ENCODE measurements around the gene FAM78B. TPM values are rescaled to one million over a fixed set of nuclear protein-coding genes. Genes with fewer than 3 reads are reported as not detected.

The FAM78B gene
- total RNA-seq, 1 experiment from 2014 or later, result 0.26 TPM

DNA sequence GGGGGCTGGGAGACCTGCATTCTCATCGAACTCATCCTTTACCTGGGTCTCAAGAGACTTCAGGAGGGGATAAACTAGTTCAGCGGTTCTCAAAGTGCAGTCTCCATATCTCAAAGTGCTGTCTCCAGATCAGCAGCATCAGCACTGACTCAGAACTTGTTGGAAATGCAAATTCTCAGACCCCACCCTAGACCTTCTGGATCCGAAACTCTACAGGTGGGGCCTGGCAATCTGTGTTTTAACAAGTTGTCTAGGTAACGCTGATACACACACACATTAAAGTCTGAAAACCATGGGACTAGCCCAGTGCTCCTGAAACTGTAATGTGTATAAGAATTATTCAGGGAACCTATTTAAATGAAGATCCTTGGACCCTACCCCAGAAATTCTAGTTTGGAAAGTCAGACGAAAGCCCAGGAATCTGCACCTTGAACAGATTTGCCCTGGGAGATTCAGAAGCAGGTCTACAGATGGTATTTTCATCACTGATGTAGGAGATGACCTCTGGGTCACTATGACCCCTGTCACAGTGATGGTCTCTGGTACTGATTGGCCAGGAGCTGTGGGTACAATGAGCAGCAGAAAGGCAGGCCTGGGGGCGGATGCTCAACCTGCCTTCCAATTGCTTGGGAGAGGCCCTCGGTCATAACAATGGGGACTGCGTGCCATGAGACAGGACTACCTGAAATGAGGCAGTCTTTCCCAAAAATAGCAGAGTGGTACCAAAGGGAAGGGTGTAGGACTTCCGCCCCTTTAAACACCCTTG lies 127.2 kb downstream of the FAM78B start:
- no peak overlapping the region for H3K27ac ChIP-seq (ENCODE audit: low read length)
- CTCF ChIA-PET, result no interaction called here
- H3K9me3 ChIP-seq (ENCODE audit: low read length), result no peaks in the 10 kb centered on the region
- H3K4me2 ChIP-seq (ENCODE audit: low read length), result no peak overlapping the region
- no peak overlapping the region for H3K4me3 ChIP-seq (ENCODE audit: low read length)
- no peak overlapping the region for H3K9ac ChIP-seq (ENCODE audit: low read length)
- DNase-seq (no peak), ATAC-seq (no peak)
- no peaks in the 10 kb centered on the region for H3F3A ChIP-seq (ENCODE audit: low read length, unreplicated experiment)
- TF ChIP-seq EZH2 (IDR thresholded peaks at IDR 0.05; ENCODE audit: low read length, unreplicated experiment), result no peak
- BruUV-seq (replicated peaks), result no TSS peak
- intact Hi-C loops (cut with micrococcal nuclease), result no loop called here
- no peaks in the 10 kb centered on the region for H3K79me2 ChIP-seq (ENCODE audit: low read length)
- H3K27me3 ChIP-seq (ENCODE audit: low read length), result peaks cover 16% of the 10 kb centered on the region; the same call in 1 of the 2 replicates
- POLR2A ChIA-PET (ENCODE audit: unreplicated experiment), result no interaction called here
- H4K20me1 ChIP-seq (ENCODE audit: low read length), result no peaks in the 10 kb centered on the region
- H3K9me2 ChIP-seq (replicated peaks; ENCODE audit: low read length), result no peaks in the 10 kb centered on the region
- no peaks in the 10 kb centered on the region for H3K36me3 ChIP-seq (ENCODE audit: low read depth, low read length)
- H2AFZ ChIP-seq (ENCODE audit: low read length), result no peak overlapping the region
- no peaks in the 10 kb centered on the region for H3K4me1 ChIP-seq (ENCODE audit: insufficient read depth, low read length)

DNA sequence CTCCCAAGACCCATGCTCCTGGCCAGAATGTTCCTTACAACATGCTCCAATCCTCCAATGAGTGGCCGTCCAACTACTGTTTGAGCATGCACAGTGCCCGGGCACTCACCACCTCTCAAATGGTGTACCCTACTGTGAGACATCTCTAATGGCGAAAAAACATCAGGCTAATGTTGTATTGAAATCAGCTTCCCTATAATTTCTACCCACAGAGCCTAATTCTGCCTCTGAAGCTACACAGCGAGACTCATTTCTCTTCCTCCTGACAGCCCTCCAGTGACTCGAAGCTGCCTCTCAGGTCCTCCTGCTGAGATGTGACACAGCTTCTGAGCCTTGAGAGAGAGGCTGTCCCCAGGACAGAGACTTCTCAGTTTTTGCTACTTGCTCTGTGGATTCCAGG lies 130.7 kb downstream of the FAM78B start:
- ChIA-PET POLR2A (ENCODE audit: unreplicated experiment) (no interaction called here), CTCF (no interaction called here)
- ATAC-seq, result no peak
- H3K4me2 ChIP-seq (ENCODE audit: low read length), result no peak overlapping the region
- H2AFZ ChIP-seq (ENCODE audit: low read length), result no peak overlapping the region
- H3K27ac ChIP-seq (ENCODE audit: low read length), result no peak overlapping the region
- H3F3A ChIP-seq (ENCODE audit: low read length, unreplicated experiment), result no peaks in the 10 kb centered on the region
- H3K36me3 ChIP-seq (ENCODE audit: low read depth, low read length), result no peaks in the 10 kb centered on the region
- no peaks in the 10 kb centered on the region for H3K9me2 ChIP-seq (replicated peaks; ENCODE audit: low read length)
- no peaks in the 10 kb centered on the region for H4K20me1 ChIP-seq (ENCODE audit: low read length)
- no peak for DNase-seq
- BruUV-seq (replicated peaks), result no TSS peak
- no peaks in the 10 kb centered on the region for H3K9me3 ChIP-seq (ENCODE audit: low read length)
- no peaks in the 10 kb centered on the region for H3K79me2 ChIP-seq (ENCODE audit: low read length)
- H3K9ac ChIP-seq (ENCODE audit: low read length), result no peak overlapping the region
- intact Hi-C loops (cut with micrococcal nuclease), result no loop called here
- no peaks in the 10 kb centered on the region for H3K4me1 ChIP-seq (ENCODE audit: insufficient read depth, low read length)
- peaks cover 21% of the 10 kb centered on the region for H3K27me3 ChIP-seq (ENCODE audit: low read length)
- TF ChIP-seq EZH2phosphoT487 (IDR thresholded peaks at IDR 0.05; ENCODE audit: borderline replicate concordance, low read length), result no peak
- TF ChIP-seq, protein P1, sequence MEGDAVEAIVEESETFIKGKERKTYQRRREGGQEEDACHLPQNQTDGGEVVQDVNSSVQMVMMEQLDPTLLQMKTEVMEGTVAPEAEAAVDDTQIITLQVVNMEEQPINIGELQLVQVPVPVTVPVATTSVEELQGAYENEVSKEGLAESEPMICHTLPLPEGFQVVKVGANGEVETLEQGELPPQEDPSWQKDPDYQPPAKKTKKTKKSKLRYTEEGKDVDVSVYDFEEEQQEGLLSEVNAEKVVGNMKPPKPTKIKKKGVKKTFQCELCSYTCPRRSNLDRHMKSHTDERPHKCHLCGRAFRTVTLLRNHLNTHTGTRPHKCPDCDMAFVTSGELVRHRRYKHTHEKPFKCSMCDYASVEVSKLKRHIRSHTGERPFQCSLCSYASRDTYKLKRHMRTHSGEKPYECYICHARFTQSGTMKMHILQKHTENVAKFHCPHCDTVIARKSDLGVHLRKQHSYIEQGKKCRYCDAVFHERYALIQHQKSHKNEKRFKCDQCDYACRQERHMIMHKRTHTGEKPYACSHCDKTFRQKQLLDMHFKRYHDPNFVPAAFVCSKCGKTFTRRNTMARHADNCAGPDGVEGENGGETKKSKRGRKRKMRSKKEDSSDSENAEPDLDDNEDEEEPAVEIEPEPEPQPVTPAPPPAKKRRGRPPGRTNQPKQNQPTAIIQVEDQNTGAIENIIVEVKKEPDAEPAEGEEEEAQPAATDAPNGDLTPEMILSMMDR (conservative IDR thresholded peaks at IDR 0.05; ENCODE audit: low read depth, low read length), result no peak
- no peak for TF ChIP-seq EZH2 (IDR thresholded peaks at IDR 0.05; ENCODE audit: low read length, unreplicated experiment)
- H3K4me3 ChIP-seq (ENCODE audit: low read length), result no peak overlapping the region

DNA sequence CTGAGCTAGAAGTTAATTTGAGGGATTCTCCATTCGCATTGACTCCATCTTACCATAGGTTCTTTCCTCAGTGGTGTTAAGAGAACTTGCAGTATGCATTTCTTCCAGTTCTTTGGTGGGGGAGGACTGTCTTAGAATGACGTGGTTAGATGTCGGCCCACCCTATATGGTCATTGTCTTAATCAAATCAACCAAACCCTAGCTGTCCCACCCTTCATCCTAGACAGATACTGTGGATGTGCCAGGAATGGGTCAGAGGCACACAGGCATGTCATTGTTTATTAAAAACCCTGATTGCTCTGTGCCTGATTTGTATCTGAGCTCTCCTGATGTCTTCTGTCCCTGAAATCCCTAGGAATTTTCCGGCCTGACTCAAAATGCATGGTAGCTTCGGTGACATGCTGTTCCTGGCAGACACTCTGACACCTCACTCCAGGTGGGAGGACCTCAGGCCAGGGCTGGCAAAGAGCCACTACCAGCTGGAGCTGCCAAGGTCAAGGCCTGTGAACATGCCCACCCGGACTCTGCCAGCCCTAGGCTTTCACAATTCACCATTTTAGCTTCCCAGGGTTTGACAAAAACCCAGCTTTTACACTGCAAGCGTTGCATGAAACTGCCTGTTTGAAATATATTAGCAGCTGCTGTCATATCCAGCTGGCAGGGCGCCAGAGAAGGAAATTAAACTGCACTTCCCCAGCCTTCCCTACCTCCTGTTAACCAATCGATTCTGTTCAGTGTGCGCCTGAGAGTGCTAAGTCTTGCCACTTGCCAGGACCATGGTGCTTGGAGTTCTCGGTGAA lies 134.0 kb downstream of the FAM78B start:
- POLR2A ChIA-PET (ENCODE audit: unreplicated experiment), result no interaction called here
- Histone ChIP-seq H3K79me2 (ENCODE audit: low read length) (no peaks in the 10 kb centered on the region), H3K27ac (ENCODE audit: low read length) (no peak overlapping the region), H3K27me3 (ENCODE audit: low read length) (peaks cover 18% of the 10 kb centered on the region), H3K9me3 (ENCODE audit: low read length) (no peaks in the 10 kb centered on the region), H3F3A (ENCODE audit: low read length, unreplicated experiment) (no peaks in the 10 kb centered on the region), H4K20me1 (ENCODE audit: low read length) (no peaks in the 10 kb centered on the region), H3K4me1 (ENCODE audit: insufficient read depth, low read length) (no peaks in the 10 kb centered on the region), H3K4me2 (ENCODE audit: low read length) (no peak overlapping the region), H3K36me3 (ENCODE audit: low read depth, low read length) (no peaks in the 10 kb centered on the region), H3K9me2 (replicated peaks; ENCODE audit: low read length) (no peaks in the 10 kb centered on the region), H3K4me3 (ENCODE audit: low read length) (no peak overlapping the region), H2AFZ (ENCODE audit: low read length) (no peak overlapping the region), H3K9ac (ENCODE audit: low read length) (no peak overlapping the region)
- intact Hi-C loops (cut with micrococcal nuclease), result no loop called here
- CTCF ChIA-PET, result no interaction called here
- BruUV-seq (replicated peaks), result no TSS peak
- ATAC-seq (no peak), DNase-seq (no peak)
- TF ChIP-seq EZH2 (IDR thresholded peaks at IDR 0.05; ENCODE audit: low read length, unreplicated experiment) (no peak), EZH2phosphoT487 (IDR thresholded peaks at IDR 0.05; ENCODE audit: borderline replicate concordance, low read length) (no peak)
- TF ChIP-seq, protein P1 (conservative IDR thresholded peaks at IDR 0.05; ENCODE audit: low read depth, low read length), result no peak
